ENCODE measurements around the gene RICTOR.

DNA sequence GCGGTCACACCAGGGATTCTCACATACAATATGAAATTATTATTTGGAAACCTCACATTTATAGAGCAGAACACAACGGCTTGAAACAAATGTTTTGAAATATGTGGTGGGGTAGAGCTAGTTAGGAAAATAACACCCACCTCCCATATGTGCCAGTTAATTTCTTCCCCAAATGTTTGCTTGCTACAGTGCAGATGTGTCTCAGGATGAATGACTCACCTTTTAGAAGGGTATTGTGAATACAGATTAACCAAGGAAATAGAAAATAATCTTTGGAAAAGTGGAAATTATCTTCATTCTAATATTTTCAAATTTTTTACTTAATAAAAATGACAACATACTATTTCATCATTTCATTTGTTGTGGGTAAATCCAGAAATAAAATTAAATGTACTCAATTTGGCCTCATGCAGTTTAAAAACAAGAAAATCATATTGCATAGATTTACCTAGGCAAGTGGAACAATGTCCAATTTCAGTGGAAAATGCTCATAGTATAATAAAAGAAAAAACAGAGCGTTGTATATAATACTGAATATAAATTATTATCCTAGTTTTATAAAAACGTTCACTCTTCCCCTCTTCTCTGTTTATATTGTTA lies 39.3 kb upstream of the RICTOR start:
- TF ChIP-seq, protein P1, sequence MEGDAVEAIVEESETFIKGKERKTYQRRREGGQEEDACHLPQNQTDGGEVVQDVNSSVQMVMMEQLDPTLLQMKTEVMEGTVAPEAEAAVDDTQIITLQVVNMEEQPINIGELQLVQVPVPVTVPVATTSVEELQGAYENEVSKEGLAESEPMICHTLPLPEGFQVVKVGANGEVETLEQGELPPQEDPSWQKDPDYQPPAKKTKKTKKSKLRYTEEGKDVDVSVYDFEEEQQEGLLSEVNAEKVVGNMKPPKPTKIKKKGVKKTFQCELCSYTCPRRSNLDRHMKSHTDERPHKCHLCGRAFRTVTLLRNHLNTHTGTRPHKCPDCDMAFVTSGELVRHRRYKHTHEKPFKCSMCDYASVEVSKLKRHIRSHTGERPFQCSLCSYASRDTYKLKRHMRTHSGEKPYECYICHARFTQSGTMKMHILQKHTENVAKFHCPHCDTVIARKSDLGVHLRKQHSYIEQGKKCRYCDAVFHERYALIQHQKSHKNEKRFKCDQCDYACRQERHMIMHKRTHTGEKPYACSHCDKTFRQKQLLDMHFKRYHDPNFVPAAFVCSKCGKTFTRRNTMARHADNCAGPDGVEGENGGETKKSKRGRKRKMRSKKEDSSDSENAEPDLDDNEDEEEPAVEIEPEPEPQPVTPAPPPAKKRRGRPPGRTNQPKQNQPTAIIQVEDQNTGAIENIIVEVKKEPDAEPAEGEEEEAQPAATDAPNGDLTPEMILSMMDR (IDR thresholded peaks at IDR 0.05) = no peak
- TF ChIP-seq POLR2A (IDR thresholded peaks at IDR 0.05) = no peak

Data from lower leg skin (tissue), 3 donors.